ENCODE results near the gene NCLN.
"Not testable (repeated sequence)": the region's sequence is repeated elsewhere in the genome, so short reads cannot be mapped to it uniquely, and the experiment has no call there.

NCLN gene

DNA sequence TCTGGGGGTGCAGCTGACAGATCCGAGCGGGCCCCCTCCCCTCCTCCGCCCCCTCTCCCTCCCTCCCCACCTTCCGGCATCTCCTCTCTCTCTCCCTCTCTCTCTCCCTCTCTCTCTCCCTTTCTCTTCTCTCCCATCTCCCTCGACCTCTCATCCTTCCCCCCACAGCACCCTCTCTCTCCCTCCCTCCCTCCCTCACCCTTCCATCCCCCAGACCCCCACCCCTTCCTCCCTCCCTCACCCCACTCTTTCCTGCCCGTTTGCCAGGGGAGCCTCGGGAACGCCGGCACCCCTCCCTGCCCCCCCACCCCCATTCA, 39.4 kb downstream of the NCLN start:
- no peak for DNase-seq

DNA sequence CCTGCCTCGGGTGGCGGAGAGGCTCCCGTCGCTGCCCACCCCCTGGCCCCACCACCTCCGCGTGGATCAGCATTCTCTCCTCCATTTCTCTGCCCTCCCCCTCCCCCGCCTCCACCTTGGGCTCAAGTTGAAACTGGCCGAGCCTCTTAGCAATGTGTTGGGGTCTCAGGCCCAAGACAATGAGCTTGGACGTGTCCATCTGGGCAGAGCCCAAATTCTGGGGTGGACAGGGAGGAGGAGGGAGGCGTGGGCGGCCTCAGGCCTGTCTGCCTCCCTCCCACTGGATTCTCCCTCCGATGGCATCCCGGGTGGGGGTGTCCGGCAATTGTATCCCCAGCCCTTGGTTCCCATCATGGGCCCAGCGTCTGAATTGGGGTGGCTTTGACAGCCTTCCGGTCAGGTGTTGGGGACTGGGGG, 40.0 kb downstream of the NCLN start:
- DNase-seq, result no peak

DNA sequence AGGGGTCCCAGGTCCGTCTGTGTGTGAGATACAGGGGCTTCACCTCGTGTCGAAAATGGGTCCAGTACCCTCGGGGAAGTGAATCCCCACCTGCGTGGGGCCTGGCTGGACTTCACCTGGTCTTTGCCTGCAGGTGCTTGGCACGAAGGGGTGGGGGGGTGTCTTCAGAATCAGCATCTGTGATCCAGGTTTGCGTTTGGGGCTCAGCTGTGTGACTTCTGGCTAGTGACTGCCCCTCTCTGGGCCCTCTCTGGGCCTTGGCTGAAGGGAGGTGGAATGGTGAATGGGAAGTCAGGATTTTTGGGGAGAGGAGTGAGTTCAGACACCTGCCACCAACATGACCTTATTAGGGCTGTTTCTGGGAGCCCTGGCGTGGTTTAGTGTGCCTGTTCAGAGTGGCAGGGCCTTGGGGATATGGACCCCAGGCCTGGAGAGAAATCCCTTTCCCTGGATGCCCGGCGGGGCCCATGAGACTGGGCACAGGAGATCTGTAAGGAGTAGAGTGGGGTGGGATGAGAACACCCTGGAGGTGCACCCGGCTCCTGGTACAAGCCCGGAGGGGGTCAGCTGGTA, 41.4 kb downstream of the NCLN start:
- DNase-seq, result no peak

DNA sequence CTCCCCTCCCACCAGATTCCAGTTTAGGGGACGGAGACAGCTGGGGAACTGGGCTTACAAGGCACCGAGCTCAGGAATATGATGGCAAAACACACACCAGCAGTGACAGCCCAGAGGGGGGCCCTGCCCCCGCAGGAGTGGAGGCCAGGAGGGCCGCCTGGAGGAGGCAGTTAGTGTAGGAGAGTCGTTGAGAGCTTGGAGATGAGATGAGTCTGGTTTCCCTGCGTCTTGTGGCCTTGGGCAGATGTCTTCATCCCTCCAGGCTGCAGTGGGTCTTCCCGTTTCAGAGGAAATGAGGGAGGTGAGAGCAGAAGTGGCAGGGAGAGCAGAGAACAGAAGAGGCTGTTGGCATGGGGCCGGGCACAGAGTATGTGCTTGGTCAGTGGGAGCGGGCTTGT, 43.6 kb downstream of the NCLN start:
- no peak for DNase-seq

DNA sequence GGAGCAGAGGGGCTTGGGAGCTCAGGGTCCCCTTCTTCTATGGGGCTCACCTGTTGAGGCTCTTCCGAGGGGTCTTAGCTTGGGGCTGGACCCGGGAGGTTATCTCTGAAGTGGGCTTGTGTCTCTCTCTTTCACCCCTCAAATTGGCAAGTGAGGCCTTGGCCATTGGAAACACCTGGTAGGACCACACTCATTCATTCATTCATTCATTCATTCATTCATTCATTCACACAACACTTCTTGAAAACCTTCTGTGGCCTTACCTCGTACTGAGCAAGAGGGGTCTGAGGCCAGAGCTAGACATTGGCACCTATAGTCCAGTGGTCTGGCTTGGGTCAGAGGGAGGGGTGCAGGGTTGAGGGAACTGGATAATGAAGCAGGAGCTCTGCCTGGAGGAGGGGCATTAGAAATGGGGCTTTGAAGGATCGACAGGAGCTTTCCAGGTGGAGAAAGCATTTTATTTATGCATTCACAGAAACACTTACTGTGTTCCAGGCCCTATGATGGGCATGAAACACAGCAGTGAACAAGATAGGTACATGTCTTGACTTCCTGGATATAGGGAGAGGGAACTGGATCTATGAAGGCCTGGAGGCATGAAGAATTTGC, 44.3 kb downstream of the NCLN start:
- no peak for DNase-seq

DNA sequence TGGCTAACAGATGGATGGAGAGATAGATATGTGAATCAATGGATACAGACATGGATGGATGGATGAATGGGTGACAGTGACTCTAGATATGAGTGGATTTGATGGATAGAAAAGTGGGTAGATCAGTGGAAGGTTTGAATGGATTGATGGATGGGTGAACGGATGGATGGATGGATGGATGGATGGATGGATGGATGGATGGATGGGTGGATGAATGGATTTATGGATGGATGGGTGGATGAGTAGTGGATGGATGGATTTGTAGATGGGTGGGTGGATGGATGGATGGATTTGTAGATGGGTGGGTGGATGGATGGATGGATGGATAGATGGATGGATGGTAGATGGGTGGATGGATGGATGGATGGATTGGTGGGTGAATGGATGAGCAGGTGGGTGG, 45.6 kb downstream of the NCLN start:
- DNase-seq, result no peak

DNA sequence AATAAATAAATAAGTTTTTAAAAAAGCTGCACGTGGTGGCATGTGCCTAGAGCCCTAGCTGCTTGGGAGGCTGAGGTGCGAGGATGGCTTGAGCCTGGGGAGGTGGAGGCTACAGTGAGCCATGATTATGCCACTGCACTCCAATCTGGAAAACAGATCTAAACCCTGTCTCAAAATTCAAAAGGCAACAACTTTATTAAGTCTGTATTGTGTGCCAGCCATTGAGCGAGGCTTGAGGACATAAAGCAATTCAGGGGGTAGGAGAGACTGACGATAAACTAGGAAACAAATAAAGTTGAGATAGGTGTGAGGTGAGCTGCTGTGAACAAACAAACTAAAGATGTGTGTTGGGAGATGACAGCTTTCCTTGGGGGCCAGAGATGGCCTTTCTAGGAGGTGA, 47.4 kb downstream of the NCLN start:
- no peak for DNase-seq

DNA sequence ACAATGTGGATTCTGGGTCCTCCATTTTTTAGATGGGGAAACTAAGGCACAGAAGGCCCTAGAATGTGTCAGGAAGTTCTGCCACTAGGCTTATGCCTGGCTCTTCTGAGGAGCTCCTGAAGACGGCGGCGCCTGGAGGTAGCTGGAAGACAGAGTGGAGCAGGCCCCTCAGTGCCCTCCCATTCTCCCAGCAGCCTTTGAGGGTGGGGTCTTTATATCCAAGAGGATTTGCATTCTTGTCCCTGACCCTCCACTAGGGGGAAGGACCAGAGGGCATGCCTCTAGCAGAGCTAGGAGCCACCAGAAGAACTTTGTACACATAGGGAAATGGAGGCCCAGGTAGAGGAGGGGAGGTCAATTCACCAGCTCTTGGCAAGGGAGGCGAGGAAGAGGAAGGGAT, 48.1 kb downstream of the NCLN start:
- DNase-seq, result no peak

DNA sequence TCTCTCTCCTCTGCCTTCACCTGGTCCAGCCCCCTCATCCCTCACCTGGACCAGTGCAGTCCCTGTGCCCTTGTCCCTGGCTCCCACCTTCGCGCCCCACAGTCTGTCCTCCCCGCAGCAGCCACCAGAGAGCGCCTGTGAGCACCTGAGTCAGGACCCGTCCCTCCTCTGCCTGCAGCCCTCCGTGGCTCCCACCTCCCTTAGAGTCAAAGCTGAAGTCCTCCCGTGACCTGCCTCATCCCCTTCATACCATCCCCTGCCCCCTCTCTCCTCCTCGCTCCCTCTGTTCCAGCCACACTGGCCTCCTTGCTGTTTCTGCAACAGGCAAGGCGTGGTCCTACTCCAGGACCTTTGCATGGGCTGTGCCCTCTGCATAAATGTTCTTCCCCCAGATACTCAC, 49.1 kb downstream of the NCLN start:
- DNase-seq, result no peak

DNA sequence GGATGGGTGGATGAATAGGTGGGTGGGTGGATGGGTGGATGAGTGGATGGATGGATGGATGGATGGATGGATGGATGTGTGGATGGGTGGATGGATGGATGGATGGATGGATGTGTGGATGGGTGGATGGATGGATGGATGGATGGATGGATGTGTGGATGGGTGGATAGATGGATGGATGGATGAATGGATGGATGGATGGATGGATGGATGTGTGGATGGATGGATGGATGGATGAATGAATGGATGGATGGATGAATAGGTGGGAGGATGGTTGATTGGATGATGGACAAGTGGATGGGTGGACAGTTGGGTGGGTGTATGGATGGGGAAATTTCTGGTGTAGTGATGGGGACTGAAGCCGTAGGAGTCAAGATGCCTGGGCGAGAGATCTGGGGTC, 49.9 kb downstream of the NCLN start:
- DNase-seq, result not testable (repeated sequence)

DNA sequence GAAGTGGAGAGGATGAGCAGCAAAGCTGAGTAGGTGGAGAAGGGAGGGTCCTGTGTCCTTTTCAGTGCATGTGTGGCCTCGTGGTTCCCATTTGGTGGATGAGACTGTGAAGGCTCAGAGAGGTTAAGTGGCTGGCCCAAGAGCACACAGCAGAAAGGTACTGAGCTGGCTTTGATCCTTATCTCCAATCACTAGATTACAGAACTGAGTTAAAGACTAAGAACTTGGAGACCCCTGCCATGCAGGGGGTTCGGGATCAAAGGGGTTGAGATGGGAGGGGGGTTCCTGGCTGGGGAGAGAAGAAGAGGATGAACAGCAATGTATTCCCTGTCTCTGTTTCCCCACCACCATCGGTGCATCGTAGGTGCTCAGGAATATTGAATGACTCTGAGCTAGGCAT, 50.5 kb downstream of the NCLN start:
- no peak for DNase-seq

DNA sequence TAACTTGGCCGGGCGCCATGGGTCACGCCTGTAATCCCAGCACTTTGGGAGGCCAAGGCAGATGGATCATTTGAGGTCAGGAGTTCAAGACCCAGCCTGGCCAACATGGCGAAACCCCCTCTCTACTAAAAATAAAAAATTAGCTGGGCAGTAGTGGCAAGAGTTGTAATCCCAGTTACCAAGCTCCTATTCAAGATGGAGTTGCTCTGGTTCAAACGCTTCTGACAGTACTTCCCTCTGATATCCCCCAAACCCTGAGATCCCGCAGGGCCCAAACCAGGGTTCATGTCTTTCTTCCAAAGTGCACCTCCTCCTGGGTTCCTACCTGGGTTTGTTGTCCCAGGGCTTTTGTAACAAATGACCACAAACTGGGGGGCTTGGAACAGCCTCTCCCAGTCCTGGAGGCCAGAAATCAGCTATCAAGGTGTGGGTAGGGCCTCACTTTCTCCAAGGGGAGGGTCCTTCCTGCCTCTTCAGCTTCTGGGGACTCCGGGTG, 52.4 kb downstream of the NCLN start:
- DNase-seq, result no peak

DNA sequence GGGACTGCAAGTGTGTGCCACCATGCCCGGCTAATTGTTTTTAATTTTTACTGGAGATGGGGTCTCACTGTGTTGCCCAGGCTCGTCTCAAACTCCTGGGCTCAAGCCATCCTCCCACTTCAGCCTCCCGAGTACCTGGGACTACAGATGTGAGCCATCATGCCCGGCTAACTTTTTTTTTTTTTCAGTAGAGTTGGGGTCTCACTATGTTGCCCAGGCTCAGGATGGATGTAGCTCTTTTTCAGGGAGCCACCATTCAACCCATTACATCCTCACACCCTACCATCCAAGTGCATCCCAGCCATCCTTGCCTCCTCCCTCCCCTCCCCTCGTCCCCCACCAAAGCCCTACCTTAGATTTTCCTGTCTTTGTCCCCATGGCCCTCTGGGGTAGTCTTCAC, 53.6 kb downstream of the NCLN start:
- no peak for DNase-seq

DNA sequence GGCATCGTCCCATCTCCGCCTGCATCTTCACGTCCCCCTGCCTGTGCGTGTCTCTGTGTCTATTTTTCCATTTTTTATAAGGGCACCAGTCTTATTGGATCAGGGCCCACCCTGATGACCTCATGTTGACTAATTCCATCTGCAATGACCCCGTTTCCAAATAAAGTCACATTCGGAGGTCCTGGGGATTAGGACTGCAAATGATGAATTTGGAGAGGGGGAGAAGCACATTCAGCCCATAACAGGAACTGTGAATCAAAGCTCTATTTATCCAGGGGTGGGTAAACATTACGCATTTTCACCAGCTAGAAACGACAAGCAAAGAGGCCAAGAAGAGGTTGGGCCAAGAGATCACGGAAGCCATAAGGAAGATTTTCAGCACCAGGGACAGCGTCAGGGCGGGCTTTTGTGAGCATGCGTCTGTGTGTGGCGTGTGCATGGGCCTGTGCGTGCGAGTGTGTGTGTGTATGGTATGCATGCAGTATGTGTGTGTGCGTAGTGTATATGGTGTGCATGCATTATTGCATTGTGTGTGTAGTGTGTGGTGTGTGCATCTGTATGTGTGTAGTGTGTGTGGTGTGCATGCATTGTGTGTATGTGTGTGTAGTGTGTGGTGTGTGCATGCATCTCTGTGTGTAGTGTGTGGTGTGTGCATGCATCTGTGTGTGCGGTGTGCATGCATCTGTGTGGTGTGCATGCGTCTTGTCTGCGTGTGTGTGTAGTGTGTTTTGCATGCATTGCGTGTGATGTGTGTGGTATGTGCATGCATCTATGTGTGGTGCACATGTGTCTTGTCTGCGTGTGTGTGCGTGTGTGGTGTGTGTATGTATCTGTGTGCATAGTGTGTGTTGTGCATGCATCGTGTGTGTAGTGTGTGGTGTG, 58.3 kb downstream of the NCLN start:
- DNase-seq, result peak; percentile 44

DNA sequence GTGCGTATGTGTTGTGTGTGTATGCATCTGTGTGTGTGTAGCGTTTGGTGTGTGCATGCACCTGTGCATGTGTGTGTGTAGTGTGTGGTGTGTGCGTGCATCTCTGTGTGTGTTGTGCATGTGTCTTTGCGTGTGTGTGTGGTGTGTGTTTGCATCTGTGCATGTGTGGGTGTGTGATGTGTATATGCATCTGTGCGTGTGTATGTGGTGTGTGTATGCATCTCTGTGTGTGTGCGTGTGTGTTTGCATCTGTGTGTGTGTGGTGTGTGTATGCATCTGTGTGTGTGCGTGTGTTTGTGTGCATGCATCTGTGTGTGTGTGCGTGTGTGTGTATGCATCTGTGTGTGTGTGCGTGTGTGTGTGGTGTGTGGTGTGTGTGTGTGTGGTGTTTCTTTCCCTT, 59.3 kb downstream of the NCLN start:
- DNase-seq, result no peak

DNA sequence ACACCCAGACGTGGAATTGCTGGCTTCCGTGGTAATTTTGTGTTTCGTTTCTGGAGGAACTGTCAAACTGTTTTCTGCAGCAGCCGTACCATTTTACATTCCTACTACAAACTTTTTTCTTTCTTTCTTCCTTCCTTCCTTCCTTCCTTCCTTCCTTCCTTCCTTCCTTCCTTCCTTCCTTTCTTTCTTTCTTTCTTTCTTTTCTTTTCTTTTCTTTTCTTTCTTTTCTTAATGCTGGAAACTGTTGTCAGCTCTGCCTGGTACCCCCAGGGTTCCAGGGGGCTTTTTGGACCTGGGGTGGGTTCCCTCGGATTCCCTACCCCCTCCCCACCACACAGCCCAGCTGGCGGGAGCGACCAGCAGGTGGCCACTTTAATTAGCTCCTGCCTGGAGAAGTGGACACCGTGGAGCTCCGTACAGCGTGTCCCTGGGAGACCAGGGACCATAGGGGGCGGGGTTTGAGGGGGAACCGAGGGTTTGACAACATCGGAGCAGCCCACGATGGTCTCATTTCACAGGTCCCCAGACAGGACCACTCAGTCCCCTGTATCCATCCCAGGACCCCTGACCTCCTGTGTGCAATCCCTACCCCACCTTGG, 63.1 kb downstream of the NCLN start:
- no peak for DNase-seq

DNA sequence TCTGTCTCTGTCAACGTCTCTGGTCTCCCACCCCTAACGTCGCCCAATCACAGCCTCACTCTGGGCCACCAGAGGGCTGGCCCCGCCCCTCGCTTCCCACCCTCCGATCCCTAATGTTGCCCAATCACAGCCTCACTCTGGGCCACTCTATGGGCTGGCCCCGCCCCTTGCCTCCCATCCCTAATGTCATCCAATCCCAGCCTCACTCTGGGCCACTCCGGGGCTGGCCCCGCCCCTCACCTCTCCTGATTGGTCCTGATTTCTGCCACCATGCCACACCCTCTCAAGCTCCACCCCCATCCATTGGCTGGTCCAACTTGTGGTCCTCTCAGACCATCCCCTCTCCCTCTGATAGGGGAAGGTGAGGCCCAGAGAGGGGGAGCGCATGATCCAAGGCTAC, 63.7 kb downstream of the NCLN start:
- no peak for DNase-seq

DNA sequence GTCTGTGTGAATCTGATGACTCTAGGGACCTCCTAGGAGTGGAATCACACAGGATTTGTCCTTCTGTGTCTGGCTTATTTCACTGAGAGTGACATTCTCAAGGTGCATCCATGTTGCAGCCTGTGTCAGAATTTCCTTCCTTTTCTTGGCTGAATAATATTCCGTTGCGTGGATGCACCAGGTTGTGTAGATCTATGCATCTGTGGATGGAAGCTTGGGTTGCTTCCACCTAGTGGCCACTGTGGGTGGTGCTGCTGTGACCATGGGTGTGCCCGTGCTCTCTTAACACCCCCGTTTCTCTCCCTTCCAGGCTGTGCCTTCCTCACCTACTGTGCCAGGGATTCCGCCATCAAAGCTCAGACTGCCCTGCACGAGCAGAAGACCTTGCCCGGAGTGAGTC, 64.9 kb downstream of the NCLN start:
- DNase-seq, result no peak

DNA sequence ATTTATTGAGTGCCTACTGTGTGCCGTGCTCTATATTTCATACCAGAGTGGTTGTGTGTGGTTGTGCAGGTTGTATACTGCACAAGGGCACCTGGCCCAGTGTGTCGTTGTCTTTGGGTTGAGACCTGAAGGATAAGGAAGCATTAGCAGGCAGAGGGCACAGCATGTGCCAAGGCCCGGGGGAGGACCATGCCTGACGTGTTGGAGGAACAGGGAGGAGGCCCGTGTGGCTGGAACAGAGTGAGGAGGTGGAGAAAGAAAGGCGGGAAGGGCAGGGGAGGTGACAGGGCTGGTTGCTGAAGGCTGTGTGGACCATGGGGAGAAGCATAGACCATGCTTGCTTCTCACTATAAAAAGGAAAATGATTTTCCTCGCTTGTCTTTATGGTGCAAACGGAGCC, 65.5 kb downstream of the NCLN start:
- DNase-seq, result no peak

DNA sequence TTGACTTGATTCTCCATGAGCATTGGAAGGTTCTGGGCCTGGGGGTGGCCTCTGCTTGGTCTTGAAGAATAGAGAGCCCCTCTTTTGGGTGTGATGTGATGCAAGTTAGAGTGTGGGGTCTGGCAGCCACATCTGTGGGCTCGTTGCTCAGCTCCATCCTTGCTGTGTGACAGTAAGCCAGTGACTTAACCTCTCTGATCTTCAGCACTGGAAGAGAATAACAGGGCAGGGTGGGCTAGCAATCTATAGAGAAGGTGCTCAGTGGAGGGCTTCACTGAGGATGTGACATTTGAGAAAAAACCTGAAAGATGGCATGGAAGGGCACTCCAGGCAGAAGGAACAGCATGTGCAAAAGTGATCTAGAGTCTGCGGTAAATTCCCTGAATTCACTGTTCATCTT, 66.9 kb downstream of the NCLN start:
- DNase-seq, result no peak

DNA sequence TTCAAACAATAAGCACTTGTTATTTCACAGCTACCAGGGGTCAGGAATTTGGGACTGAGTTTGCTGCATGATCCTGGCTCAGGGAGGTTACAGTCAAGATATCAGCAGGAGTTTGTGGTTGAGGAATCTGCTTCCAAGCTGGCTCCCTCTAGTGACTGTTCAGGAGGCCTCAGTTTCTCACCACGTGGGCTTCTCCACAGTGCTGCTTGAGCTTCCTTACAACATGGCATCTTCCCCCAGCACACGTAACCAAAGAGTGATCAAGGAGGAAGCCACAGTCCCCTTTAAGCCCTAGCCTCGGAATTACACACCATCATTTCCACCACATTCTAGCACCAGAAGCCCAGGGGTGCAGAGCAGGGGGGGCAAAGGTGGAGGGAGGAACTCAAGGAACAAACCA, 67.5 kb downstream of the NCLN start:
- no peak for DNase-seq

DNA sequence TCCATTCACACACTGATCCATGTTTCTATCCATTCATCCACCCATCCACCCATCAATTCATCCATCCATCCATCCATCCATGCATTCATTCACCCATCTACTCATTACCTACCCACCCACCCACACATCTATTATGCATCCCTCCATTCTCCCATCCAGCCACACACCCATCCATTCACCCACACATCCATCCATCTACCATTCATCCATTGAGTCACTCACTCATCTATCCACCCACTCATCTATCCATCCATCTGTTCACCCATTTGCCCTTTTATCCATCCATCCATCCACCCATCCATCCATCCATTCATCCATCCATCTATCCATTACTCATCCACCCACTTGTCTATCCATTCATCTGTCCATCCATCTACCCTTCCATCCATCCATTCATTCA, 68.8 kb downstream of the NCLN start:
- DNase-seq, result no peak

DNA sequence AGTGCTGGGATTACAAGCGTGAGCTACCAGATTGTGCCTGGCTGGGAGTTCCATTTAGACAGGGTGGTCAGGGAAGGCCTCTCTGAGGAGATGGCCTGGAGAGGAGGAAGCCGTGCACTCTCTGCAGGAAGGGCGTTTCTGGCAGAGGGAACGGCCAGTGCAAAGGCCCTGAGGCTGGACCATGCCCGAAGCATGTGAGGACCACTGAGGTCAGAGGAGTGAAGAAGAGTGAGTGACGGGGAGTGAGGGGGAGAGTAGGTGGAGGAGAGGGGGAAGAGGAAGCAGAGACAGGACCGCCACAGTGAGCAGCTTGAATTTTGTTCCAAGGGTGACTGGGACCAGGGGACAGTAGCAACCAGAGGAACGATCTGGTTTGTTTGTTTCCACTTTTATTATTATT, 71.3 kb downstream of the NCLN start:
- DNase-seq, result no peak

All from right kidney (tissue), 1 donor.